Activated CD8-positive, alpha-beta memory T cell treated with anti-CD3 and anti-CD28 coated beads, Interleukin-2, amount 50 U/mL, for 48 hours (primary cell): Measurements from ENCODE around the gene POR.

Experiments used
- DNase-seq: peaks from one replicate; pipeline ENCODE4 v3.0.0-alpha.2; 2020

Gene POR

DNA sequence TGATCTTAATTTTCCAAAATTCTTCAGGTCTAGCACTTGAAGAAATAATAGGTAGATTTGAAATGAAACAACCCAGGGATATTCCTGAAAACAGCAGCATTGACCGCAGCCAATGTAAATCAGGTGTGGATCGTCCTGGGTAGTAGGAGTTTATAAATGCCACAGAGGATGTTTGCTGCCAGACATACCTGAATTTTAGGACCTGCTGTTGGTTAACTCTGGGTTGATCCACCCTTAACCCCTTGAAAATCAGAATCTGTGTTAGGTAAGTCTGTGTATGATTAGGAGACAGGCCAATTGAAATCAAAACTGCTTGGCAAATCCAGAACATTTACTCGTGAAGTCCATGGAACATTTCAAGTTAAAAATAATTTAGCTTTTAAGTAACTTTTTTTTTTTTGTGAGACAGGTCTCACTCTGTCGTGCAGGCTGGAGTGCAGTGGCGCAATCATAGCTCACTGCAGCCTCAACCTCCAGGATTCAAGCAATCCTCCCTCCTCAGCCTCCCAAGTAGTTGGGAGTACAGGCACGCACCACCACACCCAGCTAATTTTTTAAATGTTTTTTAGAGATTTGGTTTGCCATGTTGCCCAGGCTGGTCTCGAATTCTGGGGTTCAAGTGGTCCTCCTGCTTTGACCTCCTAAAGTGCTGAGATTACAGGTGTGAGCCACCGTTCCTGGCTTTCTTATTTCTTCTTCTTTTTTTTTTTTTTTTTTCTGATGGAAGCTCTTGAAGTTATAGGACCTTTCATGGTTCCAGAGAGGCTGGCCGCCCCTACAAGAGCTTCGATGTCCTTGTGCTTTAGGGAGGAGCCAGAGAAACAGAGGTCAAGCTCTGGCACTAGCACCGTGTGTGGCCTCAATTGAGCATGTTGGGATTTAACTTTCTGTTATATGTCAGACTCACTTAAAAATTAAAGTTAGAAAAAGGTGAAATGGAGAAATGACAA lies 2.0 kb downstream of the POR start:
- DNase-seq, result no peak

DNA sequence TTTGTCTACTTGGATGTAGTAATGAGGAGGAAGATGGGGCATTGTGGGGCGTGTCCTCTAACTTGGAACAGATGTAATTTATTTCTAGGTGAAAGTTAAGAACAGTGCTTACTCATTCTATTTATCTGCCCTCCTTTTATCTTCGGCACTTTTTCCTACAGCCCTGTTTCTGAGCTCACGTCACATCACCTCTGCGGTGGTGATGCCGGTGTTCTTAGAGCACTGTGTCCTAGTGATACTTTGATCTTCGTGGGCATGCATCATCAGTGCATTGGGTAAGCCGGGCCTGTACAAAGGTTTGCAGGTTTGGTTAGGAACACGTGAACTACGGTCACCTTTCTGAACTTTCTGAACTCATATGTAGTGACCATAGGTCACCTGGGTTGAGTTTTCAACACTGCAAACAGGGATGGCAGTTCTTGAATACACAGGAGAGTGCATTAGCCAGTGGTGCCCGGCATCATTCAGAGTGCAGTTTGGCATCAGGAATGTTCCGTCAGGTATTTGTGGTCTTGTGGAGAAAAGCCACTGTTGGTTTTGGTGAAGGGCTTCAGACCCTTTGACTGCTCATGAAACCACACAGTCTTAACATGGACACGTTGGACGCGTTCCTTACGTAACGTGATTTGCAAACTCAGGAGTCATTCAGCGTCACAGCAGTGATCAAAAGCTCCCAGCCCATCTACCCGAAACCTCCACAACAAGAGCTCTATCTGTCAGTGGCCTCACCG lies 5.6 kb downstream of the POR start:
- no peak for DNase-seq

DNA sequence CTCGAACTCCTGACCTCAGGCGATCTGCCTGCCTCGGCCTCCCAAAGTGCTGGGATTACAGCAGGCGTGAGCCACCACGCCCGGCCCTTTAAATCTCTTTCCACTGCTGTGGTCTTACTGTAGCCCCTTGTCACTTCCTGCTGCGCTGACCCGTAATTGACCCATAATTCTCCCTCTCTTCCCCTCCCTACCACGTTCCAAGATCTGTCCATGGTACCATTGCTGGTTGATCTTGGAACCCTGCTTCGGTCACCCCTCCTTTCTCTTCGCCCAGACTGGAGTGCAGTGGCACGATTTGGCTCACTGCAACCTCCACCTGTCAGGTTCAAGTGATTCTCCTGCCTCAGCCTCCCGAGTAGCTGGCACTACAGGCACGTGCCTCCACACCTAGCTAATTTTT lies 6.5 kb downstream of the POR start:
- no peak for DNase-seq

DNA sequence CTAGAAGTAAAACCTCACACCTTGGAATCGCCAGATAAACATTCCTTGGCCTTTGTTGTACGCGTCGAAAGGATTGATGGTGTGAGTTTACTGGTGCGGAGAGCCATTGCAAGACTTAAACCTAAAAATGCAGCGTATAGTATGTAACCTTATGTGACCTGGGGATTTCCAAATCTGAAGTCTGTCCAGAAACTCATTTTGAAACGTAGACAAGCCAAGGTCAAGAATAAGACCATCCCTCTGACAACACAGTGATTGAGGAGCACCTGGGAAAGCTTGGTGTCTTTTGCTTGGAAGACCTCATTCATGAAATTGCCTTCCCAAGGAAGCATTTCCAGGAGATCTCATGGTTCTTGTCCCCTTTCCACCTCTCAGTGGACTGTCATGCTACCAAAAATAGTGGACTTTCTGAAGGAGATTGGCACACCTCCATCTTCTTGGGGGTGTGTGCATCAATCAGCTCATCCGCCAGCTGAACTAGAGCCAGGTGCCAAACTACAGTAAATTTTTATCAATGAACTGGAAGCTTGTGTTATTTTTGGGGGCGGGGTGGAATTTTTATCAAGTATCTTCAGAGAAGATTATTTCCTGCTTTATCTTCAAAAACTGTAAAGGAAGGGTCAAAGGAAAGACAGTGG lies 8.1 kb downstream of the POR start:
- no peak for DNase-seq

DNA sequence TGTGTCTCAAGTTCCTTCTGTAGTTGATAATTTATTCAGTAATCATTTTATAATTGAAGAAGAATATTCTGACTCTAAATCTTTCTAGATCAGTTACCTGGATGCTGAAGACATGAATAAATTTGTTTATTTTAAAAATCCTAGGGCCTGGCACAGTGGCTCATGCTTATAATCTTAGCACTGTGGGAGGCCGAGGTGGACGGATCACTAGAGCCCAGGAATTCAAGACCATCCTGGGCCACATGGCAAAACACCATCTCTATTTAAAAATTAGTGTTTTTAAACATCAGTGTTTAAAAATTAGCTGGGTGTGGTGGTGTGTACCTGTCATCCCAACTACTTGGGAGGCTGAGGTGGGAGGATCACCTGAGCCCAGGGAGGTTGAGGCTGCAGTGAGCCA lies 9.3 kb downstream of the POR start:
- DNase-seq, result no peak

DNA sequence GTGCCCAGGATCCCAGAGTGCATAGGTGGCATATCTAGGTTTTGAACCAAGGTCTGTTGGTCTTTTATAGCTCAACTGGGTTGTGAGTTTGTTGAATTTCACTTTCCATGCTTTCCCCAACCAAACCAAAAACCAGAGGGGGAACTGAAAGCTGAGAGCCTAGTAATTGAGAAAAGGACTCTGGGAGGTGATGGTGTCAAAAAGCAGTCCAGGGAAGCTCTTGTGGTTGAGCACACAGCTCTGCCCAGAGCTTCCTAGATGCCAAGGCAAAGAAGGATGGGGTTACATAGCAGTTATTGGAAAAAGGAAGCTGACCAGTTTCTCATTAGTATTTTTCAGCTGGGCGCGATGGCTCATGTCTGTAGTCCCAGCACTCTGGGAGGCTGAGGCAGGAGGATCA lies 9.9 kb downstream of the POR start:
- no peak for DNase-seq

DNA sequence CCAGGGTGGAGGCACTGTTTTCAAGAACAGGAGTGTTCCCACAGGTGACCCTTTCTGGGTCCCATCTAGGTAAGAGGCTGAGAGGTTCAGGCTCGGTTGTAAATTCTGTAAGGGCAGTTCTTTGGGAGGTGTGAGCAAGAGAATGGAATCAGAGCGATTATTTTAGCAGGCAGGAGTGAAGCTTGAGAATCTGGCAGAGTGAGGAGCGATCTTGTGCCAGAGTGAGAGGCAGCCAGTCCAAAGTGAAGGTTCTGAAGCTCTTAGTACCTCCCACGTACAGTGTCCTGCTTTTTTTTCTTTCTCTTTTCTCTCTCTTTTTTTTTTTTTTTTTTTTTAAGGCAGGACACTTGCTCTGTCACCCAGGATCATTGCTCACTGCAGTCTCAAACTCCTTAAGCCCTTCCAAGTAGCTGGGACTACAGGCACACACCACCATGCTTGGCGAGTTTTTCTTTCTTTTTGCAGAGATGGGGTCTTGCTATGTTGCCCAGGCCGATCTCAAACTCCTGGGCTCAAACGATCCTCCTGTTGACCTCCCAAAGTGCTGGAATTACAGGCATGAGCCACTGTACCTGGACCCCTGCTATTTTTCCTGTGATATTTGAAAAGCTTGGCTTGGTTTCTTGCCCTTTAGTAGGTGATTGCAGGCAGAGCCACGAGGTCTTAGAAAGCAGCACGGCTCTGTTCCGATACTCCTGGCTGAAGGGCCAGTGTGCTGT lies 10.9 kb downstream of the POR start:
- DNase-seq, result no peak

DNA sequence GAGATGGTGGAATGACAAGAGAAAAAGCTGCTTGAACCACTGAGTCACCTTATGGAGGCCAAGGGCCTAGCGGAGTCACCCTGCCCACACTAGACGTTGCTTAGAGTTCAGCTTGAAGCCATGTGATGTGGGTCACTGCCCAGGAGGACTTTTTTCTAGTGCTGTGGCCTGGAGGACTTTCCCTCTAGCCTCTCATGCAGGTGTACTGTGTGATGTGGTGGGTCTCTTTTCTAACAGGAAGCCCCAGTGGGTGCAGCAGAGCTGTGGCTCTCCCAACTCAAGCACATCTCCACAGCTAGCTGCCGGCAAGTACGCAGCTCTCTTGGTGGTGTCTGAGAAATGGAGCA lies 13.6 kb downstream of the POR start:
- DNase-seq, result no peak

DNA sequence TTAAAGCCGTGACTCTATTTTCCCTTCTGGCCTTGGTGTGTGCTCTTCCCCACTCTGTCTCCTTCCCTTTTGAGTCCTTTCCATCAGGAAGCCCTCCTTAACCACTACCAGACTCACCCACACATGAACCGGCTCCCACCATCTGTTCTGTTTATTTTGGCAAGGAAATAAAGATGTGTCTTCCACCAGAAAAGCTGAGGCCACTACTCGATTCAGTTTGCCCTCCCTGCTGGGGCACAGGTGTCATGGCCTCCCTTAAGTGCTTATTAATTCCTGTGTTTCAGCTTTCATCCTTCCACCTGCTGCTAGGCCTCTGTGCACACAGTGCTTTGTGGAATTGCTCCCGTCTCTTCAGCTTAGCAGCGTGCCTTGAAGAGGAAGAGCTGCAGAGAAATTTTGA lies 16.7 kb downstream of the POR start:
- DNase-seq, result no peak

DNA sequence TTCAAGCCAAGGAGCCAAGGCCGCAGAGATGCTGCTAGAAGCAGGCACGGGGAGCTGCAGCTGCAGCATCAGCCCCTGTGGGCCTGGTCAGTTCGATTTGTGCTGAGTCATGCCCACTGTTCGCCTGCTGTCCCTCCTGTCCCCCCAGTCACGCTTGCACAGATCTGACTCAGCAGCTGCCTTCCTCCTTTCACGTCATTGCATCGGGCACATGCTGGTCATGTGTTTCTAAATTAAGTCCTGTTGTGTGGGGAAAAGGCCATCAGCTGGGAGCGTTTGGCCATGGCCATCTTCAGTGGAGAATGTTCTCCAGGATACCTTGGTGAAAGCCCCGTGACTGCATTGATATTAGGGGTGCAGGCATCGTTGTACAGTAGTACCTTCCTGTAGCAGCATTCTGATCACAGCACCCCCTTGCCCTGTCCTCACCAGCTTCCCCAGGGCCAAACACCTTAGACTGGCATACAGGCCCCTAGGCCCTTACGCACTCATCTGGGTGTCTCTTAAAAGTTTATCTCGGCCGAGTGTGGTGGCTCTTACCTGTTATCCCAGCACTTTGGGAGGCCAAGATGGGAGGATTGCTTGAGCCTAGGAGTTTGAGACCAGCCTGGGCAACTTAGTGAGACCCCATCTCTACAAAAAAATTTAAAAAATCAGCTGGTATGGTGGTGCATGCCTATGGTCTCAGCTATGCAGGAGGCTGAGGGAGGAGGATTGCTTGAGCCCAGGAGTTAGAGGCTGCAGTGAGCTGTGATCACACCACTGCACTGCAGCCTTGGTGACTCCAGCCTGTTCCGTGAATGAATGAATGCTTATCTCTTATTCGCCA lies 23.2 kb downstream of the POR start:
- DNase-seq, result no peak

DNA sequence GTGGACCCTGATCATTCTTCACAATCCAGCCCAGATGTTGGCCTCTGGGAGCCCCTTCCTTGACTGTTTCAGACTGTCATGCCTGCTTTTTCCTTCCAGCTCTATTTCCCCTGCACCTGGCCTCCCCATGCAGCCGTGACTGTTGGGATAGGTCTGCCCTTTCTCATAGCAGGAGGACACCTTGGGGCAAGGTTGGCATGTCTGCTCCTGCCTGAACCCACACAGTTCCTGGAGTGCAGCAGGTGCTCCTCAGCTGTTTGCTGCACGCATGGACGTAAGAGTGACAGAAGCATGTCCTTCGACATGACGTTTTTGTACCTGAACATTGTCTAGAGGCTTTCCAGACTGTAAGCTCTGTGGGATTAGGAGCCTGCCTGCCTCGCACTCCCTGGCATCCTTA lies 24.0 kb downstream of the POR start:
- no peak for DNase-seq

DNA sequence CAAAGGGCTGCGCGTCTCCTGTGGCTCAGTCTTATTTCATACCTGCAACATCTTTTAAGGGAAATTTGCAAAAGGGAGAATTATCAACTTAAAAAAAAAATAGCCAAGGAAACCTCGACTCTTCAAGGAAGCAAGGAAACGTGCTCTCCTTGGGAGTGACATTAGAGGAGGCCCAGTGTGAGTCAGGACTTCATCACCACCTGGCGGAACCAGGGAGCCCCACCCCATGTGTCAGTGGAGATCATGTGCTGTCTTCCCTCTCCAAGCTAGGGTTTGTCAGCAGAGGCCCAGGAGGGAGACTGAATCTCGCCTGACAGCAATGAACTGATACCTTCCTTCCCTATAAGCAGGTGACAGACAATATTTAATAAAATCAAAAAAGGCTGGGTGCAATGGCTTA lies 28.9 kb downstream of the POR start:
- no peak for DNase-seq

DNA sequence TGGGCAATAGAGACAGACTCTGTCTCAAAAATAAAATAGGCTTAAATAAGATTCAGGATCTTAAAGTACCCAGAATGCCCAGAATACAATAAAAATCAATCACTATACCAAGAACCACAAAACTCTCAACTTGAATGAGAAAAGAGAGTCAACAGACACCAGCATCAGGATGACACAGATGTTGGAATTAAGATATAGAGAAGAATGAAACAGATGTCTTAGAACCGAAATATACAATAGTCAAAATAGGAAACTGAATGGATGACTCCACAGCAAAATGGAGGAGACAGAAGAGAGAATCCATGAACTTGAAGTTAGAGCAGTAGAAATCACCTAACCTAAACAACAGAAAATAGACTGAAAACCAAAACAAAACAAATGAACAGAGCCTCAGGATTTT lies 29.6 kb downstream of the POR start:
- no peak for DNase-seq

DNA sequence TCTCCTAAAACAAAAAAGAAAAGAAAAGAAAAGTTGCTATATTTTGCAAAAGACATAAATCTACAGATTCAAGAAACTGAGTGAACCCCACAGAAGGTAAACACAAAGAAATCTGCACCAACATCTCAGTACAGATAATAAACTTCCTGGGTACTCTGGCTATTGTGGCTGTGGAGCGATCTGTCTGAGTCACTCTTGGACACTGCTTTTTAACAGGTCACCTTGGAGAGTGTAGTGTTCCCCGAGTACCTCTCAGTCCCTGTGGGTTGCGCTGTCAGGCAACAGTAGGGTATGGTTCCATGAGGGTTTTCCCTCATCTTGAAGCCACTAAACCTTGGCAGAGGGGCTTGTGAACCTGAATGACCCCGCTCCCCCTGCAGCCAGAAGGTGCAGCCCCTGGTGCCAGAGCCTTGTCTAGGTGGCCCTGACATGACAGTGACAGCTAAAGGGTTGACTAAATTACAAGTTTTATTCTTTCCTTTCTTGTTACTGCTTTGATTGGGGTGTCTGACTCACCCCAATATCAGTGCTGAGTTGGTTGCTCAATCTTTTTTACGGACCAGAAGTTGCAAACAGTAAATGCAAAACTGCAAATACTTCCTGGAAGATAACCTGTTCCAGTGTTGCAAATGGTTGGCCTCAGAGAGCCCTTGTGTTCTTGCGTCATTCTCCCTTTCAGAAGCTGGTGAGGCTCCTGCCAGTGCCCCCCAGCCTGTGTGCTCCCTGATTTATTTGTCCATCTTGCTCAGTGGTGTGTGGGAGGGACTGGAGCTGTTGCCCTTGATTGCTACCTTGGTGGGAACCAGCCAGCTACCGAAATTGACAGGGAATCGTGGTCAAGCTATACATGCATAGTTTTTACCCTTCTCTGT lies 30.6 kb downstream of the POR start:
- no peak for DNase-seq

DNA sequence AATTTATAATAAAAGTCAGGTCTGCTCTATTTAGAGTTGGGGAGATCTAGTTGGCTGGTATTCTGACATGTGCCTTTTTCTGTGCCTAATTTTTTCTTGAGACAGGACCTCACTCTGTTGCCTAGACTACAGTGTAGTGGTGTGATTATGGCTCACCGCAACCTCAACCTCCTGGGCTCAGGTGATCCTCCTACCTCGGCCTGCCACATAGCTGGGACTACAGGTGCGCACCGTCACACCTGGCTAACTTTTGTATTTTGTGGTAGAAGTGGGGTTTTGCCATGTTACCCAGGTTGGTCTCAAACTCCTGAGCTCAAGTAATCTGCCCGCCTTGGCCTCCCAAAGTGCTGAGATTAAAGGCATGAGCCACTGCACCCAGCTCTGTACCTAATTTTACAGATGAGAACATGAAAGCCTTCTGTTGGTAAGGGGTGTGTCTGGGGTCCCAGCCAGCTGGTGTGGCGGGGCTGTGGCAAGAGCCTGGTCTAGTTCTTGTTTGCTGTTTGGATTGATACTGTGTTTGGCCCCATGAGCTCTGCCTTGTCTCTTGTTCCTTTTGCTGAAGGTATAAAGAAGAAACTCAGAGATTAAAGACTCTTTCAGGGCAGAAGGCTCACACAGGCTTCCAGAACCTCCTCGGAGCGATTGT lies 31.4 kb downstream of the POR start:
- DNase-seq, result no peak

DNA sequence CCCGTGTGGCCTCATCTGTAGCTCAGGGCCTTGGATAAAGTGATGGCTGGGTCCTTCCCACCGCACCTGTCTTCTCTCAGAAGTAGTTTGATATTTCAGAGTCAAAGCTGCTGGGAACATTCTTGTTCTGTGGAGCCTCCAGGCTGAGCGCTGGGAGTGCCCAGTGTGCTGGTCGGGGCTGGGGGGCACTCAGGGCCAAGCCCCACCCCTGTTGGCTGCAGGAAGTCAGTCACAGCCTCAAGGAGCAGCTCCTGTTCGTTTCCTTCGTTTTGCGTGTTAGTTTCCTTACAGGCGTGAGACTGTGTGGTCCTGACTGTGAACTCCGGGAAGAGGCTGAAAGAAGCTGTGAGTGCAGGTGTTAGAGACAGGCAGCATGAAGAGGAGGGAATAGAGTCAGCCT lies 33.2 kb downstream of the POR start:
- no peak for DNase-seq

DNA sequence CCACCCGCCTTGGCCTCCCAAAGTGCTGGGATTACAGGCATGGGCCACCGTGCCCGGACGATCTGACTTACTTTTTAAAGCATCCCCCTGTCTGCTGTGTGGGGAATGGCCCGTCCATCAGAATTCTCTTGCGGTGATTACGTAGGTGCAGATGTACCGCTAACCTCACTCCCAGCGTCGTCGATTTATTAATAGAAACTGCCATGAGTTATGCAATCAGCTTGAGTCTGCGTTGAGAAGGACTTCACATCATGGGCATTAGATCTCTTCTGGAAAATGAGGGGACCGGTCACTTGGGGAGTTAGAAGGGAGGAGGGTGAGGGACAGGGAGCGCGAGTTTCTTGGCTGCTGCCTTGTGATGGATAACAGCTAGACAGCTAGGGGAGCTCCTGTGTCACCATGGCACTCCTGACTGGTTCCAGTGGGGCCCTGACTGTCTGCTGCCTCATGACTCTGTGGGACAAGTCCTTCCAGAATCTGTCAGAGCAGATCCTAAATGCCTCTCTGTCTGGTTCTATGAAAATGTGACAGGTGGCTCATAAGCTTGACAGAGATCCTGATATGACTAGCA lies 35.2 kb downstream of the POR start:
- DNase-seq, result no peak

DNA sequence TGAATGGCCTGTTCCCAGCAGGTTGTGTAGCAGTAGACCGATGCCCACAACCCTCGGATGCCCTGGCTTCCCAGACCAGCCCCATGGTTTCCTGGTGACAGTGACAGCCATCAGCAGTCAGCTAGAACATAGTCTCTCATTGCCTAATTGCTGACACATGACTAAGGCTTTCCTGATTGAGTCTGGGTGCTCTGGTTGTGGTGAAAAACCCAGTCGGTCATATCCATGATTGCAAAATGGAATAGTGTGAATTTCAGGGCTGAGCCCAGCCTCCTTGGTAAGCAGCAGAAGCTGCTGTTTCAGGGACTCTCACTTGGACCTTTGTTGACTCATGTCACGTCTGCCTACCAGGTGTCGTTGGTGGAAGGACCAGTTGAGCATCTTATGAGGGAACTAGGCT lies 36.6 kb downstream of the POR start:
- no peak for DNase-seq

DNA sequence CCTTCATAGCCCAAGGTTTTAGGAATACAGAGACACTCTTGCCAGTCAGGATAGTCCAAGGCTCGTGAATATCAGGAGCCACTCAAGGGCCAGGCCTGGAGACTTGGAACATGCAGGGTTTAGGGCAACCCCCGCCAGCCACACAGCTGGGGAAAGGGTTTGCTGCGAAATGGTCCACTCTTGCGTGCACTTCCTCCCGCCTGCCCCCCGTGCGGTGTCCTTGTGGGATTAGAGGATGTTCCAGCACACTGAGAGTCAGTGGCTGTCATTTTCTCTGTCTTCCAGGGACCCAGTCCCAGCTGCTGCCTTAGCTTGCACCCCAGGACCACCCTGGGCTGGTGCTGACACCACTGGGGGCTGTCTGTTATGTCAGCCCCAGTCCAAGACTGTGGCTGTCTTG lies 38.5 kb downstream of the POR start:
- DNase-seq, result no peak

DNA sequence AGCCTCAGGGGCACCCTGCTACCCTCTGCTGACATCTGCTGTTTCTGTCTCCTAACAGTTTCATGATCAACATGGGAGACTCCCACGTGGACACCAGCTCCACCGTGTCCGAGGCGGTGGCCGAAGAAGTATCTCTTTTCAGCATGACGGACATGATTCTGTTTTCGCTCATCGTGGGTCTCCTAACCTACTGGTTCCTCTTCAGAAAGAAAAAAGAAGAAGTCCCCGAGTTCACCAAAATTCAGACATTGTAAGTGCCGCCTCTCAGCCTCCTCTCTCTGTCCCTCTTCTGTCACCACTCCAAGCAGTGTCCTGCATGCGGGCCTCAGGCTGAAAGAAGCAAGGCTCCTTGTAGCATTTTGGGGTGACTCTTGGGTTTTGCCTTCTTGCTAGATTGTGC lies 39.0 kb downstream of the POR start:
- DNase-seq, result no peak
